Coronary artery (tissue), 2 donors: ENCODE measurements around the gene CUX1.

ENCODE experiments used
- DNase-seq: peaks from one replicate; pipeline ENCODE4 v3.0.0-alpha.2; 2017; ENCODE audit warnings: low spot score
- H3K27ac ChIP-seq, 2 donors: fragments of 200-600 bp; sonication (generic); one replicate each; pipeline ENCODE4 v1.5.1; 2016 to 2019
- H3K4me3 ChIP-seq: fragments of 200-600 bp; sonication (generic); 2 replicates; pipeline ENCODE4 v1.5.1; 2016; ENCODE audit warnings: mild to moderate bottlenecking, moderate library complexity
- TF ChIP-seq, protein P1 (sequence below): fragments of 200-600 bp; sonication (generic); IDR thresholded peaks from one replicate; pipeline ENCODE4 v1.5.1; 2019; ENCODE audit warnings: antibody characterized with exemption

Gene CUX1

DNA sequence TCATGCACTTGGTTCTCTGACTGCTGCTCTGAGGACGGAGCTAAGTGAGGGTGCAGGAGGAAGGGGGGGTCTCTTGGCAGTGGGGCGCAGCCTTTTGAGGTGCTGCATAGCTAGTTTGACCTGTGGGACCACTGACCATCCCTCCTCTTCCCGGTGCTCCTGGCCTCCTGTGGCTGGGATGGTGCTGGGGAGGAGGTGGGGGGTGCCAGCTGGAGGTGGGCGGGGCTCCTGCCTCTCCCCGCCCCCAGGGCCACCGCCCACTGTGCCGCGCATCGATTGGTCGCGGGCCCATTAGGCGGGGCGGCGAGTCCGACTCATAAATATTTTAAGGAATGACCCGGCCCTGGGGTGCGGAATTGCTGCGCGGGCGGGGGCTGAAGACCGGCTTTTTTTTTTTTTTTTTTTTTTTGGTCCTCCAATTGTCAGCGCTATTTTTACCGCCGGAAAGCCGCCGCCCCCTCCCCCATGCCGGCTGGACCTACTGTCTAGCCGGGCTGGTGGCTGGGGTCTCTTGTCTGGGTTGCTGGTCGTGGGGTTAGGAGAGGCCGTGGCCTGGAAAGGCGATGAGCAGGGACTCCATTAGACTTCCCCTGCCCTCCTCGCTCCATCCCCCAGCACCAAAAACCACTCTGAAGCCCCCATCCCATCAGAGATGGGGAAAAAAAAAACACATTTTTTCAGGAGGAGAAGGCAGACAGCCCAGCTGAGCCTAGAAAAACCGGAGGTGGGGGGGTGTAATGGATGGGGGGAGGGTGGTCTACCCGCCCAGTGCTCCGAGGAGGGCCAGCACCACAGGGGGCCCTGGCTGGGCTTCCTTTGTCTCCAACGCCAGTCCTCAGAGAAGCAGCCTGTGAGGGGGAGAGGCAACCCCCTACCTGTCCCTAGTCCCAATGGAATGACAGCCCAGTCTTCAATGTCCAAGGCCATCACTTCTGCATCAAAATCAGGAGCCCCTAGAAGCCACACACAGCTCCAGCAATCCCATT is 475.7 kb downstream of the CUX1 start:
- no peak overlapping the region for H3K4me3 ChIP-seq
- no peak for DNase-seq
- no peak overlapping the region for H3K27ac ChIP-seq
- TF ChIP-seq, protein P1, sequence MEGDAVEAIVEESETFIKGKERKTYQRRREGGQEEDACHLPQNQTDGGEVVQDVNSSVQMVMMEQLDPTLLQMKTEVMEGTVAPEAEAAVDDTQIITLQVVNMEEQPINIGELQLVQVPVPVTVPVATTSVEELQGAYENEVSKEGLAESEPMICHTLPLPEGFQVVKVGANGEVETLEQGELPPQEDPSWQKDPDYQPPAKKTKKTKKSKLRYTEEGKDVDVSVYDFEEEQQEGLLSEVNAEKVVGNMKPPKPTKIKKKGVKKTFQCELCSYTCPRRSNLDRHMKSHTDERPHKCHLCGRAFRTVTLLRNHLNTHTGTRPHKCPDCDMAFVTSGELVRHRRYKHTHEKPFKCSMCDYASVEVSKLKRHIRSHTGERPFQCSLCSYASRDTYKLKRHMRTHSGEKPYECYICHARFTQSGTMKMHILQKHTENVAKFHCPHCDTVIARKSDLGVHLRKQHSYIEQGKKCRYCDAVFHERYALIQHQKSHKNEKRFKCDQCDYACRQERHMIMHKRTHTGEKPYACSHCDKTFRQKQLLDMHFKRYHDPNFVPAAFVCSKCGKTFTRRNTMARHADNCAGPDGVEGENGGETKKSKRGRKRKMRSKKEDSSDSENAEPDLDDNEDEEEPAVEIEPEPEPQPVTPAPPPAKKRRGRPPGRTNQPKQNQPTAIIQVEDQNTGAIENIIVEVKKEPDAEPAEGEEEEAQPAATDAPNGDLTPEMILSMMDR = no peak

DNA sequence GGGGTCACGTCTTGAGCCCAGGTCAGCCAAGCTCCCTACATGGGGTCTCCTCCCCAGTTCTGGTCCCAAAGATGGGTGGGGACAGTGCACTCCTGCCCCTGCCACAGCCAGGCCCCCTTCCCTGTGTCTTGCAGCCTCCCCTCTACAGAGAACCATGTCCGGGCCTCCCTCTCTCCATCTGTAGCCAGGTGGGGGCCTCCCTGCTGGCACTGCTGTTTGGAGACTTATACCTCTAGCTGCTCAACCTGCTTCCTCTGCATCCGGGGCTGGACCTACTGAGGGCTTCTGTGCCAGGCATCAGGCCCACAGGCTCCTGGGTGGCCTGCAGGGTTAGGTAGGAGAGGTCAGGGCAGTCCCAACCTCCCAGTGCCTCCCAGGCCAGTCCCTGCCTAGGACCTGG is 477.2 kb downstream of the CUX1 start:
- TF ChIP-seq, protein P1 = no peak
- Histone ChIP-seq H3K4me3 (no peak overlapping the region), H3K27ac (no peak overlapping the region)
- no peak for DNase-seq

GRCh38 chr7:102295346-102296178 is 478.1 kb downstream of the CUX1 start:
- TF ChIP-seq, protein P1 = no peak
- no peak for DNase-seq
- Histone ChIP-seq H3K4me3 (no peak overlapping the region), H3K27ac (no peak overlapping the region)

DNA sequence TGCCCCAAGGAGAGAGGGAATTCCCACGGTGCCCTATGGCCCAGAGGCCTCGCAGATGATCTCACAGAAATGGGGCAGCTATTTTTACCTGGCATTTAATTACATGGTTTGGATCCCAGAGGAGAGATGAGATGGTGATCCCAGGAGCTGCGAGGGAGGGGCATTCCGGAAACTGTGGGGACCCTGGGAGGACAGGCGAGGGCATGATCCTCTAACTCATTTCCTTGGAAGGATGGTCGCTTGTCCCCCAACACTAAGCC is 478.7 kb downstream of the CUX1 start:
- no peak for DNase-seq
- Histone ChIP-seq H3K4me3 (no peak overlapping the region), H3K27ac (no peak overlapping the region)
- TF ChIP-seq, protein P1 = no peak

- H3K27ac ChIP-seq = no peak overlapping the region
- no peak for DNase-seq
- TF ChIP-seq, protein P1 = no peak
- H3K4me3 ChIP-seq = no peak overlapping the region
These were observed 479.1 kb downstream of the CUX1 start for GRCh38 chr7:102296514-102296913.

GRCh38 chr7:102297487-102298218 is 480.2 kb downstream of the CUX1 start:
- Histone ChIP-seq H3K27ac (no peak overlapping the region), H3K4me3 (no peak overlapping the region)
- no peak for DNase-seq
- TF ChIP-seq, protein P1 = no peak
